Lung (tissue), 12 donors: Measurements from ENCODE around the gene AMER1. TPM values are rescaled to one million over a fixed set of nuclear protein-coding genes. Genes with fewer than 3 reads are reported as not detected.

Experiments used
- ATAC-seq: fragments of 200-7000 bp; cut with Tn5 transposase; one replicate; pipeline ENCODE4 v1.9.1; 2020; ENCODE audit warnings: moderate number of reproducible peaks; ENCODE audit not compliant: insufficient read depth, low FRiP score
- DNase-seq, 3 donors: peaks; one replicate each; pipeline ENCODE4 v3.0.0-alpha.2; 2013 to 2017
- H3K27ac ChIP-seq, 2 donors: one replicate each; pipeline ENCODE4 v1.5.1; 2013; ENCODE audit warnings: mild to moderate bottlenecking in 2 of 2, moderate library complexity in 2 of 2, control low read depth in 1 of 2, inconsistent platforms in 1 of 2, low read depth in 1 of 2, low read length in 1 of 2
- H3K27me3 ChIP-seq, 3 donors: one replicate each; pipeline ENCODE4 v1.5.1; 2013; ENCODE audit warnings: low read length in 2 of 3; ENCODE audit not compliant: control insufficient read depth in 3 of 3, insufficient read depth in 3 of 3
- H3K36me3 ChIP-seq, 4 donors: one replicate each; pipeline ENCODE4 v1.5.1; 2013; ENCODE audit warnings: low read length in 4 of 4, mild to moderate bottlenecking in 1 of 4, moderate library complexity in 1 of 4; ENCODE audit not compliant: control insufficient read depth in 4 of 4, insufficient read depth in 4 of 4
- H3K4me1 ChIP-seq, 5 donors: one replicate each; pipeline ENCODE4 v1.5.1; 2013; ENCODE audit warnings: low read length in 5 of 5, mild to moderate bottlenecking in 2 of 5, moderate library complexity in 1 of 5; ENCODE audit not compliant: control insufficient read depth in 5 of 5, insufficient read depth in 5 of 5
- H3K4me3 ChIP-seq: one replicate; pipeline ENCODE4 v1.5.1; 2013; ENCODE audit warnings: mild to moderate bottlenecking, control low read depth, moderate library complexity
- H3K9ac ChIP-seq, 2 donors: one replicate each; pipeline ENCODE4 v1.5.1; 2013; ENCODE audit warnings: low read length in 2 of 2, control low read depth in 1 of 2; ENCODE audit not compliant: insufficient read depth in 1 of 2
- H3K9me3 ChIP-seq, 4 donors: one replicate each; pipeline ENCODE4 v1.5.1; 2013; ENCODE audit warnings: low read length in 3 of 4, mild to moderate bottlenecking in 1 of 4, moderate library complexity in 1 of 4; ENCODE audit not compliant: control insufficient read depth in 4 of 4, insufficient read depth in 3 of 4
- WGBS, 2 donors: extraction: QIAGEN DNeasy Blood & Tissue Kit; methylation state at CpG; one replicate each; pipeline ENCODE4 v1.1.7; 2013; 5-methylcytosine and 5-hydroxymethylcytosine counted together
- polyA plus RNA-seq, 2 donors: library from polyadenylated mRNA; stranded (reverse); fragments of 200-250 nt; gene quantifications; one replicate each; pipeline ENCODE4 v1.2.1, GENCODE V29; 2013
- total RNA-seq, 2 donors: library from RNA; depleted of rRNA in 1 of 2; stranded (reverse); fragments of >200 nt in 1 of 2; gene quantifications; one replicate each; pipeline ENCODE4 v1.2.1, GENCODE V29; 2014 to 2021
- TF ChIP-seq, protein P1 (sequence below): IDR thresholded peaks from 2 replicates; pipeline ENCODE4 v1.5.1; 2012; ENCODE audit warnings: mild to moderate bottlenecking; ENCODE audit errors: control extremely low read depth, extremely low read depth
- donor health status: control.
- donor health status: control.
- donor health status: Bipolar disorder and iron deficiency.
- donor health status: healthy.
- donor health status: DM: yes; HTN: yes; CAD: no.

The AMER1 gene
- total and polyA plus RNA-seq, 4 donors, result 0.94 to 4.2 (median 2.6) TPM

DNA sequence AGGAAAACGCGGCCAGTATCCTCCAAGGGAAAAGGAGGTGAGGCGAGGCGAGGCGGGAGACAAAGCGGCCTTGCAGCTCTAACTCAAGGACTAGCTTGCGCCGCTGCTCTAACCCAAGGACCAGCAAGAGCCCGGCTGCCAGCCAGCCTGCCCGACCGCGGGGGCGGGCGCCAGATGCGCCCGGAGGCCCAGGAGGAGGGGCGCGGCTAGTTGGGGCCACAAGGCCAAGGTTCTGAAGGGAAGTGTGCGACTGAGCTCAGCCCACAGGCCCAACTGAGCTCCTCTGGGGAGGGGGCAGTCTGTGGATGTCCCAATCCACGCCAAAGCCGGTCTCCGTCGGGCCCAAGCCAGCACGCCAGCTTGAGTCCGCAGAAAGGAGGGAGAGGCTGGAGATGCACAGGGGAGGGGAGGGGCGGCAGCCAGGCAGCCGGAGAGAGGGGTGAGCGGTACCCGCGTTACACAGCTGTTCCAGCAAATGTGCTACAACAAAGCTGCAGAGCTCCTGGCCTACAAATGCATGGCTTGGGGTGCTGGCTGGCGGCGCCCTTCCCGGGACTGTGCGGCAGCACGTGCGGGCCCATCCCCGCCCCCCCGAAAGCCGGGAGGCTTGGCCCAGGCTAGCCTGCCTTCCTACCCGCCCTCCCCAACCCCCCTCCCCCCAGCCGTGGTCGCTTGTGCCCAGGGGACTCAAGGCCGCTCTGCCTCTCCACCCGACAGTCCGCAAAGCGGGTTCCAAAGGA lies 637 bp downstream of the AMER1 start:
- ATAC-seq, result no peak
- H3K27ac ChIP-seq, result peak overlapping the region; percentile 63 to 78
- no peaks in the 10 kb centered on the region for H3K36me3 ChIP-seq
- 3 to 28% methylated on average over 19 to 46 of the region's 46 CpGs for WGBS, 2 donors
- peak; percentile 50 to 61 (median 55) for DNase-seq
- TF ChIP-seq, protein P1, sequence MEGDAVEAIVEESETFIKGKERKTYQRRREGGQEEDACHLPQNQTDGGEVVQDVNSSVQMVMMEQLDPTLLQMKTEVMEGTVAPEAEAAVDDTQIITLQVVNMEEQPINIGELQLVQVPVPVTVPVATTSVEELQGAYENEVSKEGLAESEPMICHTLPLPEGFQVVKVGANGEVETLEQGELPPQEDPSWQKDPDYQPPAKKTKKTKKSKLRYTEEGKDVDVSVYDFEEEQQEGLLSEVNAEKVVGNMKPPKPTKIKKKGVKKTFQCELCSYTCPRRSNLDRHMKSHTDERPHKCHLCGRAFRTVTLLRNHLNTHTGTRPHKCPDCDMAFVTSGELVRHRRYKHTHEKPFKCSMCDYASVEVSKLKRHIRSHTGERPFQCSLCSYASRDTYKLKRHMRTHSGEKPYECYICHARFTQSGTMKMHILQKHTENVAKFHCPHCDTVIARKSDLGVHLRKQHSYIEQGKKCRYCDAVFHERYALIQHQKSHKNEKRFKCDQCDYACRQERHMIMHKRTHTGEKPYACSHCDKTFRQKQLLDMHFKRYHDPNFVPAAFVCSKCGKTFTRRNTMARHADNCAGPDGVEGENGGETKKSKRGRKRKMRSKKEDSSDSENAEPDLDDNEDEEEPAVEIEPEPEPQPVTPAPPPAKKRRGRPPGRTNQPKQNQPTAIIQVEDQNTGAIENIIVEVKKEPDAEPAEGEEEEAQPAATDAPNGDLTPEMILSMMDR, result no peak
- H3K4me1 ChIP-seq, result peaks cover 0 to 20% (median 5%) of the 10 kb centered on the region in 5 donors
- no peaks in the 10 kb centered on the region for H3K27me3 ChIP-seq
- H3K9ac ChIP-seq, result peak overlapping the region in 1 of 2 donors; percentile 47
- no peaks in the 10 kb centered on the region for H3K9me3 ChIP-seq
- peak overlapping the region; percentile 40 for H3K4me3 ChIP-seq

DNA sequence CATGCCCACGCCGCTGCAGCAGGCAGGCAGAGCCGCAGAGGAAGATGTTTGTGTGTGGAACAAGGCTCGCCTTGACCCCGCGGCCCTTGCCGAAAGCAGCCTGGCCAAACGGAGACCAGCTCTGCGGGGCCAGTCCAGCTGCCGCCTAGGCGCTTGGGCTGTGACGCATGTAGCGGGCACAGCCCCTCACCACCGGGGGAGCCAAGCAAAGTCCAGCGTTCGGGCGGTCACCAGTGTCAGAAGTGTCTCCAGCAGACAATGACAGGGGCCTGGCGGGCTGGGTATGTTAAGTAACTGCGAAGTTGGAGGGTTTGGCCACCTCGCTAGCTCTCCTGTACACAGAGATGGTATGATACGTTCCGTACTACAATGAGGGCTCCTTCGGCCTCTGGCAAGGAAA lies 1.3 kb downstream of the AMER1 start:
- WGBS, 2 donors, result 51 to 60% methylated on average over 17 to 23 of the region's 23 CpGs
- DNase-seq, result peak; percentile 21 to 33 (median 30)
- peak overlapping the region in 1 of 2 donors; percentile 47 for H3K9ac ChIP-seq
- no peak for ATAC-seq
- no peaks in the 10 kb centered on the region for H3K27me3 ChIP-seq
- TF ChIP-seq, protein P1, result no peak
- H3K4me1 ChIP-seq, result peaks cover 0 to 20% (median 5%) of the 10 kb centered on the region in 5 donors
- peak overlapping the region; percentile 26 to 66 for H3K27ac ChIP-seq
- H3K4me3 ChIP-seq, result peak overlapping the region; percentile 40
- H3K9me3 ChIP-seq, result no peaks in the 10 kb centered on the region
- H3K36me3 ChIP-seq, result no peaks in the 10 kb centered on the region

DNA sequence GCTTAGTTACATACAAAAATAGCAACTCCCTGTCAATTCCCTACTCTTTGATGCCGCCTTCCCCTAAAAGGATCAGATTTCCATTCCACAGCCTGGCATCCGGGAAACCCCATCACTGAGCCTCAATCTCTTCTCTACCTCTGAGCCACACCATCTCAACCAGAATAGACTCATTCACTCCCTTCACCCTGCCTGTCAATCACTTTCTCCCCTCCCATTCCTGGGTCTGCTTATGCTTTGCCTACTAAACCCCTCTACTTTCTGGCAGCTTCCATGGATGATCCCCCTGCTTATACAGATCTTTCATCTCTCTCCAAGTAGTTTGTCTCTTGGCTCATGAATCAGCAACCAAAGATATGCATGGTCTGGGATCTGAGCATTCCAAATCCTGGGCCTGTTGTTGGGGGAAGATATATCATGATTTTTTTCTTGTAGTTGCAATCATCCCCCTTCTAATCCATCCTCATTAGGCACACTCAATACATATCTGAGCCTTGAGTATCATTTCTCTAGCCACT lies 2.6 kb downstream of the AMER1 start:
- Histone ChIP-seq H3K27me3 (no peaks in the 10 kb centered on the region), H3K4me1 (peaks cover 0 to 20% (median 8%) of the 10 kb centered on the region in 5 donors), H3K27ac (no peak overlapping the region), H3K36me3 (no peaks in the 10 kb centered on the region), H3K4me3 (no peak overlapping the region), H3K9me3 (no peaks in the 10 kb centered on the region), H3K9ac (no peak overlapping the region)
- DNase-seq (peak in 1 of 3 donors; percentile 0), ATAC-seq (no peak)
- WGBS, 2 donors, result 76 to 78% methylated on average over 2 of the region's 2 CpGs
- TF ChIP-seq, protein P1, result no peak
